ENCODE data around the gene CYP46A1.

- TF ChIP-seq GATA3 (IDR thresholded peaks at IDR 0.05; ENCODE audit: low read depth, low read length) (no peak), GATA2 (IDR thresholded peaks at IDR 0.05; ENCODE audit: low read depth, low read length) (no peak)
Measured at GRCh38 chr14:99726538-99727095, 42.5 kb downstream of the CYP46A1 start.
